Activated CD4-positive, alpha-beta T cell treated with anti-CD3 and anti-CD28 coated beads, Interleukin-2, amount 50 U/mL, for 16 hours (primary cell): Measurements from ENCODE around the gene JADE1.
A peak's percentile ranks its signal among the peaks of the same experiment; 100 is the strongest.

Experiments
- DNase-seq: peaks from one replicate; pipeline ENCODE4 v3.0.0-alpha.2; 2020

JADE1 gene

DNA sequence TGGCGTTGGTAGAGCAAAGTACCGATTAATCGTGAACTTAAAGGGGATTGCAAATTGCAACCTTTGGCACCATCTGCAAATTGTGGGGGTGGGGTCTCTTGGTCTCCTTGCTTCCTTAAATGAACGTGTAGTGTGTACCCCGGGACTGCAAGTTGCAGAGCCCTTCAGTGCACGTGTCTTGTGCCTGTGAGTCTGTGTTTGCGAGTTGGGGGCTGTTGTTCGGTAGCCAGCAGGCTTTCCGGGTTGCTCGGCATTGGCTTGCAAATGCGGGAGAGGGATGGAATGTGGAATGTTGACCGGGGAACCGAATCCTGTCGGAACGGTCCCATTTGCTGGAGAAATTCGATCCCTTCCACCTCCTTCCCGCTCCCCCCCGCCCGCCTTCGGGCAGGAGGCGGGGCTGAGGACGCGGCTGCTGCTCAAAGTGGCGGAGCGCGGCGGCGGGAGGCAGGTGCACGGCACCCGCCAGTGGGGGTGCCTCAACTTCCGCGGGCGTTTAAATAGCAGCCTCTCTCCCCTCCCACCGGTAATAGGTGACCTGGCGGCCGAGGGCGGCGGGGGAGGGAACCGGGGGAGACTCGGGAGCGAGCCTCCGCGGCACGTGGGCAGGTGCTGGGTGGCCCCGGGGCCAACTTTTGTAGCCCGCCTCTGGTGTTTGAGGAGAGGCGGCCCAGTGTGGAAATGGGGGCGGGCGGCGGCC, 1.5 kb downstream of the JADE1 start:
- DNase-seq = peak; percentile 87

DNA sequence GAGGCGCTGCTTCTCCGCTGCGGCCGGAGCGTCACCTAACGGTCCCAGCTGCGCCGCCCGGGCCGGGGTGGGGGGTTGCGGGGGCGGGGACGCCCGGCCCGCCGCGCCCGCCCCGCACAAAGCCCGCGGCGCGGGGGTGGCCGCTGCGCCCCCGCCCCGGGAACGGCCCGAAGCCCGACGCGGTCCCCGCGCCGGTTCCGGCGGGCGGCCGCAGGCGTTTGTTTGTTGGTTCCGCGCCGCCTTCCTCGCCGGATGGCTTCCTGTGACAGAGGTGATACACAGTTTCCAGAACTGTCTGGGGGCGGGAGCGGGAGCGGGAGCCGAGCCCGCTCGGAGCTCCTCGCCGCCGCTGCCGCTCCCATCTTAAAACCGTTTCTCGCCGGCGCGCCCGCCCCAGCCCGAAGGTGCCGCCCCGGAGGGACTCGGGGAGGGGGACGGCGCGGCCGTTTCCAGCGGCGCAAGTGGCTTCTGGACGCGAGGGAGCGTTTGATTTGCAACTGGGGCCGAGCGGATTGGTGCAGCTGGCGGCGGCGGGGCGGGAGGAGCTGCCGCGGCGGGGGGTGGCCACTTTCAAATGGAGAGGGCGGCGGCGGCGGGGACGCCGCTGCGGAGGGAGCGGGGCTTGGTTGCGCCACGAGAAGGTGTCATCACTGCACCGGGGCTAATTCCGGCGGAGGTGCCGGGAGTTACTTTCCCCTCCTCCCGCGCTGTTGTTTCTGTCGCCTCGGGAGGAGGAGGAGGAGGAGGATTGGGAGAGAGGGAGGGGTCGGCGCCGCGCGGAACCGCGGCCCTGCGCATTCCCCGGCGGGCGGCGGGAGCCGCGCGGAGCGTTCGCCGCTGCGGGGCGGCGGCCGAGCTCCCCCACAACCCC, 2.3 kb downstream of the JADE1 start:
- DNase-seq = peak; percentile 90

DNA sequence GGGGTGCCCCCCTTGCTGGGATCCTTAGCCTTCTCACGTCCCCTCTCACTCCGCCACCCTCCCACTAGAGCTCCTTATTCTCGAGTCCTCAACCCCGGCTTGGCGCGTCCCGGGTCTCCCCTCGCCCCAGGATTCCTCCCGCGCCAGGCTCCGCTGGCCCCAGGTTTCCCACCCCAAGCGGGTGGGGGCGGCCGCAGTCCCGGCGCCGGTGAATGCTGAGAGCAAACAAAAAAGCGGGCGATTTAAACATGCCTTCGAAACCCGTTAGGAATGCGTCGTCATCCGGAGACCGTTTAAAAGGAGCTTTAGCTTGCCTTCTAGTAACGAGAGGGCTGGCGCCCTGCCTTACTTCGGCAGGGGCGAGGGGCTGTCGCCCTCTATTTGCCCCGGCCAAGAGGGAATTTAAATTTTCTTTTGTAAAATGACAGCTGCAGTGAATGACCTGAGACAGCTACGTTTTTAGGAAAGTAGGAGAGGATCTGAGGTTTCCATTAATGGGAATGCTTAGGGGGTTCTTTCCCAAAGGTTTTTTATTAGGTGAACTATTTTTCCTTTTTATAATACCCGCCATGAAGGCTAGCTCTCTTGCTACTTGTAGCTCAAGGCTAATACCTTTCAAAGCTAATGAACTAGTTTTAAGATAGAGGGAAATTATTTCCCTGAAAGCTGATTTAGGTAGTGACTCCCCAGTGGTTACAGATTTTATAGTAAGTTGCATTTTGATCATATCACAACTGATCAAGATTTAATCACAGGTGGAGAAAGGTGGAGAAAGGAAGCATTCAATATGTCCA, 3.1 kb downstream of the JADE1 start:
- DNase-seq = peak; percentile 44

GRCh38 chr4:128813965-128814364, 4.5 kb downstream of the JADE1 start:
- DNase-seq = no peak

GRCh38 chr4:128818442-128818841, 8.9 kb downstream of the JADE1 start:
- DNase-seq = no peak

- no peak for DNase-seq
Measured at GRCh38 chr4:128819082-128819742, 9.7 kb downstream of the JADE1 start.

GRCh38 chr4:128820671-128821070, 11.2 kb downstream of the JADE1 start:
- no peak for DNase-seq

- no peak for DNase-seq
Measured at GRCh38 chr4:128821151-128821550, 11.7 kb downstream of the JADE1 start.

- no peak for DNase-seq
Measured at GRCh38 chr4:128823025-128823661, 13.6 kb downstream of the JADE1 start.

- DNase-seq = no peak
Measured at GRCh38 chr4:128825226-128825625, 15.7 kb downstream of the JADE1 start.

DNA sequence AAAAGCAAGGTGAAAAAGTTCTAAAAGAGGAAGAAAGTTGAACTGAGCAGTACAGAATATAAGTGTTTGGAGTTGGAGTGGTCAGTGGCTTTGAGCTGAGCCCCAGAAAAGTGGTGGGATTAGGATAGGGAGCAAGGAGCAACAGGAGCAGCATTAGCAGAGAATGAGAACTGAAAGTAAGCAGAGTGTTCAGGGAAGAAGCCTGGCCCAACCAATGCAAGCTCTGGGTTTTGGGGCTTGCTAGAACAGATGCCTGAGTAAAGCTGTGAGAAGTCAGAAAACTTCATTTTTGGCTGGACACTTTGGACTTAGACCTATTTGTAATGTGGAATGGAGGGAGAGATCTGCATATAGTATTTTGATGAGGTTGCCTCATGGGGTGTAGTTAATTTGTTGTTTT, 17.8 kb downstream of the JADE1 start:
- no peak for DNase-seq

GRCh38 chr4:128830906-128831503, 21.5 kb downstream of the JADE1 start:
- no peak for DNase-seq

GRCh38 chr4:128831531-128832242, 22.2 kb downstream of the JADE1 start:
- no peak for DNase-seq

DNA sequence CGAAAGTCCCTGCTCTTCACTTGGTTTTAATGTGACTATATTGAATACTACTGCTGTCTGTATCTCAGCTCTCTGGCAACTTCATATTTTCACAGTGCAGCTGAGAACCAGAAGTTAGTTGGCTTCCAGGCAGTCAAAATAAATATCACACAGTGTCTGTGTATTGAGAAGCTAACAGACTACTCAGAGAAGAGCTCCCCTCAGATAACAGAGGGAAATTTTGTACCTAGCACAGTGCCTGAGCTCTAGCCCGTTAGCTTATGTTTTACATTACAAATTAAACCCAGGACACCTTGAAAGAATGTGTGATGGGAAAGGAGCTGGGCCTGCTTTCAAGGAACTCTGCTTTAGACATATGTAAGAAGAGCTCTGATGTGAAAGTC, 22.7 kb downstream of the JADE1 start:
- no peak for DNase-seq

GRCh38 chr4:128835498-128836222, 26.2 kb downstream of the JADE1 start:
- DNase-seq = no peak

DNA sequence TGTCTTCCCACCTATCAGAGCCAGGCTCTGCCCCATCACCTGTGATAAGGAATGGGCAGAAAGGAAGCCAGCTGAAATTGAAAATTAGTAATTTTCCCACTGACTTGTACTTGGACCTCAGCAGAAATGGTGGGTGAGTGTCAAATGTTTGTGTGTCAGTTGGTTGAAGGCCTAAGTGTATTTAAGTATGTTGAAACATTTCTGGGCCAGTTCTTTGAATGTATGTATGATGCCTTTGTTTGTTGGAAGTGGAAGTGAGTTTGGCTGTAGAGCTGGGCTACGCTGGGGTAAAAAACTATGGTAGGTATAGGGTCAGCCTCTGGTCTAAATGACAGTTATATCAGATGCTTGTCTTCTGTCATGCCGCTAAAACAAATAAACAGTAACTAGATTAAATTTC, 27.7 kb downstream of the JADE1 start:
- no peak for DNase-seq

- no peak for DNase-seq
Measured at GRCh38 chr4:128837679-128838078, 28.2 kb downstream of the JADE1 start.

DNA sequence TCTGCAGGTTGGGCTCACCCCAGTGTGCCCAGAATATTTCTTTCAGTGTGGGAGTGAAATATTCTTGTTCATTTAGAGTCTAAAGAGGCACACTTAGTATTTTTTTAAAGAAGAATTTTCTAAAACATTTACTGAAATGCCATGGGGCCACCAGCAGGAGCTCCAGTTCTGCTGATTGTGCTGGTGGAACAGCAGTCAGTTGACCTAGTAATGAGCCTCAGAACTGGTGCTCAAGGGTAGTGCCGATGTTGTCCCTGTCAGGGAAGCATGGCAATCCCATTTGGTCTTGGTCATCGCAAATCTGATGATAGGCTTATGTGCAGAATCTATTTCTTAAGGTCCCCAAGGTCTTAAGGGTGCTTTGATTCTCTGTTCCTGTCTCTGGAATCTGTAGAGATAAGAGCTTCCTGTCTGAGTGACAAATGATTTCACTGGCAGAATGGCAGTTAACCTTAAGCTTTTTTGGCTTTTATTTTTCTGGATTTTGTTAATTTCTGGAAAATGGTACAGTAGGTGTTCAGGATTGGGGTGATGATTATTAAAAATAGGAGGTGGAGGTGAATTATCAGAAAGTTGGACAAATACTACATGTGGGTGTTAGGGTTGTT, 31.3 kb downstream of the JADE1 start:
- DNase-seq = no peak

DNA sequence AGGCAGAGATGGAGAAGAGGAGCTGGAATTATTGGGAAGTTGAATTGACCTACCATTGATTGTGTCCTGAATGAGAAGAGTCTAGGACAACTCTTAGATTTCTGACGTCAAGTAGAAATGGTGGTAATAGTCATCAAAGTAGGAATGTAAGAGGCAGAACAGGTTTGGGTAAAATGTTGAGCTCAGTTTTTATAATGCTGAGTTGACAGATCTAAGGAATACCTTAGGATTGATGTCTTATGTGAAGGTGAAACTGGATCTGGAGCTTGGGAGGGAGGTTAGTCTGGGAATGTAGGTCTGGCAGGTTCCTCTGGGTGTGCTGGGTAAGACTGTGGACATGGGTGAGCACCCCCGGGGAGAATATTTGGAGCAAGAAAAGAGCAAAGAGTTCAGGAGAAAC, 31.9 kb downstream of the JADE1 start:
- no peak for DNase-seq

DNA sequence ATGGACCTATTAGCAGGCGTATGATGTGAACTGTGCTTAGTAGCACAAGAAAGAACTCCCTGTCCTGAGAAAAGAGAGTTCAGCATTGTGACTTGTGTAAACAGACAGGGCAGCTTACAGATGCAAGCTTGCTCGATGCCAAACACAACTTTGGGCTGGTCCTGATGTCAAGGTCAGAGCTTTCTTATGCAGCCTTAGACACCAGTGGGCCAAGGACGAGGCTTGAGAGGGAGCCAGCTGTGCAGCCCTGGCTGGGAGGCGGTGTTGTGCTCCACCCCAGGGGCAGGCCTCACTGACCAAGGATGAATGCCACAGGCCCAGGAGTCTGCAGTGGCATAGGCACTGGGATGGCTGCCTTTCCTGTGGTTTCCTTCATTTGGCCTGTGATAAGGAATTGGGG, 35.4 kb downstream of the JADE1 start:
- no peak for DNase-seq
